ENCODE measurements around the gene STEAP4. TPM values are rescaled to one million over a fixed set of nuclear protein-coding genes. Genes with fewer than 3 reads are reported as not detected.
"Not testable (repeated sequence)": the region's sequence is repeated elsewhere in the genome, so short reads cannot be mapped to it uniquely, and the experiment has no call there.

The STEAP4 gene
- polyA plus RNA-seq, 1 experiment, result not detected

DNA sequence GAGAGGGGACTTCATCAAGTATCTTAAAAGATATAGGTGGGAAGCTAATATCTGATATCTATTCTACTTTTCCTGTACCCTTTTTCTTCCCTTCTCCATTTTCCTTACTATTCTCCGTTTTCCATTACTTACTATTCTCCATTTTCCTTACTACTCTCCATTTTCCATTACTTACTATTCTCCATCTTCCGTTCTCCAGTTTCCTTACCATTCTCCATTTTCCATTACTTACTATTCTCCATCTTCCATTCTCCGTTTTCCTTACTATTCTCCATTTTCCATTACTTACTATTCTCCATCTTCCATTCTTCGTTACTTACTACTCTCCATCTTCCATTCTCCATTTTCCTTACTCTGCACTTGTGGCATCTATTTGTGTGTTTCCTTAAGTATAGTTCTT, 39.3 kb downstream of the STEAP4 start:
- no peaks in the 10 kb centered on the region for H3K27me3 ChIP-seq (ENCODE audit: control insufficient read depth, insufficient read depth, low read length)
- H3K27ac ChIP-seq (ENCODE audit: low read depth, low read length), result no peak overlapping the region
- ChIA-PET POLR2A (no interaction called here), CTCF (no interaction called here)
- TF ChIP-seq, protein P1, sequence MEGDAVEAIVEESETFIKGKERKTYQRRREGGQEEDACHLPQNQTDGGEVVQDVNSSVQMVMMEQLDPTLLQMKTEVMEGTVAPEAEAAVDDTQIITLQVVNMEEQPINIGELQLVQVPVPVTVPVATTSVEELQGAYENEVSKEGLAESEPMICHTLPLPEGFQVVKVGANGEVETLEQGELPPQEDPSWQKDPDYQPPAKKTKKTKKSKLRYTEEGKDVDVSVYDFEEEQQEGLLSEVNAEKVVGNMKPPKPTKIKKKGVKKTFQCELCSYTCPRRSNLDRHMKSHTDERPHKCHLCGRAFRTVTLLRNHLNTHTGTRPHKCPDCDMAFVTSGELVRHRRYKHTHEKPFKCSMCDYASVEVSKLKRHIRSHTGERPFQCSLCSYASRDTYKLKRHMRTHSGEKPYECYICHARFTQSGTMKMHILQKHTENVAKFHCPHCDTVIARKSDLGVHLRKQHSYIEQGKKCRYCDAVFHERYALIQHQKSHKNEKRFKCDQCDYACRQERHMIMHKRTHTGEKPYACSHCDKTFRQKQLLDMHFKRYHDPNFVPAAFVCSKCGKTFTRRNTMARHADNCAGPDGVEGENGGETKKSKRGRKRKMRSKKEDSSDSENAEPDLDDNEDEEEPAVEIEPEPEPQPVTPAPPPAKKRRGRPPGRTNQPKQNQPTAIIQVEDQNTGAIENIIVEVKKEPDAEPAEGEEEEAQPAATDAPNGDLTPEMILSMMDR (IDR thresholded peaks at IDR 0.05; ENCODE audit: low read depth, low read length), result no peak
- no peak overlapping the region for H3K4me3 ChIP-seq (ENCODE audit: low read depth, low read length)
- DNase-seq (ENCODE audit: low read depth, low spot score), result no peak
- no peaks in the 10 kb centered on the region for H3K9me3 ChIP-seq (ENCODE audit: control insufficient read depth, insufficient read depth, low read length)

DNA sequence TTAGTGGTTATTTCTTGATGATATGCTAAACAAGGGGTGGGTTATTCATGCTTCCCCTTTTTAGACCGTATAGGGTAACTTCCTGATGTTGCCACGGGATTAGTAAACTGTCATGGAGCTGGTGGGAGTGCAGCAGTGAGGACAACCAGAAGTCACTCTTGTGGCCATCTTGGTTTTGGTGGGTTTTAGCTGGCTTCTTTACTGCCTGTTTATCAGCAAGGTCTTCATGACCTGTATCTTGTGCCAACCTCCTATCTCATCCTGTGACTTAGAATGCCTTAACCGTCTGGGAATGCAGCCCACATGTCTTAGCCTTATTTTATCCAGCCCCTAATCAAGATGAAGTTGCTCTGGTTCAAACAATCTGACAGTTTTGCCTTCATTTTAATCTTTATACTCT, 41.7 kb downstream of the STEAP4 start:
- DNase-seq (ENCODE audit: low read depth, low spot score); H3K9me3 ChIP-seq (ENCODE audit: control insufficient read depth, insufficient read depth, low read length); POLR2A ChIA-PET; H3K4me3 ChIP-seq (ENCODE audit: low read depth, low read length); H3K27me3 ChIP-seq (ENCODE audit: control insufficient read depth, insufficient read depth, low read length); H3K27ac ChIP-seq (ENCODE audit: low read depth, low read length); CTCF ChIA-PET: not testable (repeated sequence)

DNA sequence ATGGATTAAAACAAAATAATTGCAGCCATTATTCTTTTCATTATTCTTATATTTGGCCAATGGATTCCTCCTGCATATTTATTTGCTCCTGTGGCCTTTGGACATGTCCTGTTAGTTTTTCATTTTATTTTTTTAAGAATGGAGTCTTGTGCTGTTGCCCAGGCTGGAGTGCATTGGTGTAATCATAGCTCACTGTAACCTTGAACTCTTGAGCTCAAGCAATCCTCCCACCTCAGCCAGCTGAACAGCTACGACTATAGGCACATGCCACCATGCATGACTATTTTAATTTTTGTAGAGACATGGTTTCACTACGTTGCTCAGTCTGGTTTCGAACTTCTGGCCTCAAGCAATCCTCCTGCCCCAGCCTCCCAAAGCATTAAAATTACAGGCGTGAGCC, 44.1 kb downstream of the STEAP4 start:
- no peaks in the 10 kb centered on the region for H3K27me3 ChIP-seq (ENCODE audit: control insufficient read depth, insufficient read depth, low read length)
- no peaks in the 10 kb centered on the region for H3K9me3 ChIP-seq (ENCODE audit: control insufficient read depth, insufficient read depth, low read length)
- no peak overlapping the region for H3K4me3 ChIP-seq (ENCODE audit: low read depth, low read length)
- TF ChIP-seq, protein P1 (IDR thresholded peaks at IDR 0.05; ENCODE audit: low read depth, low read length), result no peak
- no peak for DNase-seq (ENCODE audit: low read depth, low spot score)
- ChIA-PET POLR2A (no interaction called here), CTCF (no interaction called here)
- H3K27ac ChIP-seq (ENCODE audit: low read depth, low read length), result no peak overlapping the region

DNA sequence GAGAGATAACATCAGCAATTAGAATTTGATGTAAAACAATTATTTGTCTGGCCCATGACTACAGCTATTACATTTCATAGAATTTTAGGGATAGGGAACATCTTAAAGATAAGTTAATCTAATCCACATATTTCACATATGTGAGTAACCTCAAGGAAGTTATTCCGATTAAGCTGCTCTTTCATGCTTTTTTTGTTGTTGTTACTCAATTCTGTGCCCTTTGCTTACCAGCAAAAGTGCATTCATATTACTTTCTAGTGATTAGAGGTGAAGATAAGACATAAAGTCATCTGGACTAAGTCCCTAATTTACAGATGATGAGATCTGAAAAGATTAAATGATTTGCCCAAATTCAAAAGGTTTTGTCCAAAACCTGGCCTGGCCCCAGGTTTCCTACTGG, 46.0 kb downstream of the STEAP4 start:
- TF ChIP-seq, protein P1 (IDR thresholded peaks at IDR 0.05; ENCODE audit: low read depth, low read length), result no peak
- no peaks in the 10 kb centered on the region for H3K27me3 ChIP-seq (ENCODE audit: control insufficient read depth, insufficient read depth, low read length)
- no peak overlapping the region for H3K4me3 ChIP-seq (ENCODE audit: low read depth, low read length)
- H3K9me3 ChIP-seq (ENCODE audit: control insufficient read depth, insufficient read depth, low read length), result no peaks in the 10 kb centered on the region
- CTCF ChIA-PET, result no interaction called here
- H3K27ac ChIP-seq (ENCODE audit: low read depth, low read length), result no peak overlapping the region
- POLR2A ChIA-PET, result no interaction called here
- DNase-seq (ENCODE audit: low read depth, low spot score), result no peak

DNA sequence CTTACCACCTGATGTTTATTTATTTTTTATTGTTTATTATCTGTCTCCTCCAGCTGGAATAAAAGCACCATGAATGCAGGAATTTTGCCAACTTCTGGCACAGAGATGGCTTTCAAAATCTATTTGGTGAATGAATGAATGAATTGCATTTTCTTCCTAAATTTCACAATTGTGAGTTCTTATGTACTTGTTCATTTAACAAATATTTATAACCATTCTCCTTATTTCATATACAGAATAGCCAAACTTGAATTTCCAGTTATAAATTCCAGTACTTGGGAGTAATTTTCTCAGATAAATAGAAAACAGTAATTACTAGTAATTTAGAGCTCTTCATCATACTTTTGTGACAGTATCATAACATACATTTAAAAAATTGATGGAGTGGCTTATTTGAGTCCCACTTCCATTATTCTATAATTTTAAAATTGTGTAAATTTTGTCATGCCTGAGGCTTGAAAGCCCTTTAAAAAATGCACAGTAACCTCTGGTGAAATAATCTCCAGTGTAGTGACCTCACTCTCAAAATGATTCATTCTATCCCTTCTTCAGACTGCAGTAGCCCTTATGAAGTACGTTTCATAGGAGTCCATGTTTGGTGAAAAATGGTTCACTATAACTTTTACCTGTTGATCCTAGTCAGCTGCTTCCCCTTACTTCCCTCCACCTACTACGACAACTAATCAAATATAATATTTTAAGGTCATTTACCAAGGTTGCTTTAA, 46.9 kb downstream of the STEAP4 start:
- no peak for DNase-seq (ENCODE audit: low read depth, low spot score)
- Histone ChIP-seq H3K9me3 (ENCODE audit: control insufficient read depth, insufficient read depth, low read length) (no peaks in the 10 kb centered on the region; the same call in 1 of the 2 replicates), H3K27me3 (ENCODE audit: control insufficient read depth, insufficient read depth, low read length) (no peaks in the 10 kb centered on the region), H3K27ac (ENCODE audit: low read depth, low read length) (no peak overlapping the region), H3K4me3 (ENCODE audit: low read depth, low read length) (no peak overlapping the region)
- TF ChIP-seq, protein P1 (IDR thresholded peaks at IDR 0.05; ENCODE audit: low read depth, low read length), result no peak
- ChIA-PET POLR2A (no interaction called here), CTCF (no interaction called here)

DNA sequence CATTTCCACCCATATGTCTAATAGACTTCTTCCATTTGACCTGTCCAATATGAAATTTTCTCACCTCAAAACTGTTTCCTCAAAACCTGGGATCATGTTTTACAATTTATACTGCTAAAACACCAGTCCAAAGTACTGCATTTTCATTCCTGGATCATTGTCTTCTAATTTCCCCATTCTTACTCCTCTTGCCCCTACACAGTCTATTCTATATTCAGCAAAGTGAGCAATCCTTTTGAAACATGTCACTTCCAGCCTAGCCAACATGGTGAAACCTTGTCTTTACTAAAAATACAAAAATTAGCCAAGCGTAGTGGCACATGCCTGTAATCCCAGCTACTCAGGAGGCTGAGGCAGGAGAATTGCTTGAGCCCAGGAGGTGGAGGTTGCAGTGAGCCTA, 48.4 kb downstream of the STEAP4 start:
- CTCF ChIA-PET; H3K9me3 ChIP-seq (ENCODE audit: control insufficient read depth, insufficient read depth, low read length); H3K27ac ChIP-seq (ENCODE audit: low read depth, low read length); H3K4me3 ChIP-seq (ENCODE audit: low read depth, low read length); DNase-seq (ENCODE audit: low read depth, low spot score); H3K27me3 ChIP-seq (ENCODE audit: control insufficient read depth, insufficient read depth, low read length); POLR2A ChIA-PET: not testable (repeated sequence)

Data from AG04450 (cell line).